IMR-90 (cell line): Measurements from ENCODE around the gene COL8A1. TPM values are rescaled to one million over a fixed set of nuclear protein-coding genes. Genes with fewer than 3 reads are reported as not detected.

ENCODE experiments used
- ATAC-seq: fragments of 200-7000 bp; cut with Tn5 transposase; 2 replicates; pipeline ENCODE4 v1.9.1; 2020; ENCODE audit warnings: low read depth, mild to moderate bottlenecking, moderate library complexity
- BruUV-seq: library from RNA; stranded (reverse); fragments of 400-500 nt; replicated peaks from 2 replicates; lab custom pipeline; 2021; lab: Mats Ljungman, UMichigan
- CTCF ChIA-PET: fragments of 300-600 bp; formaldehyde crosslinking; extraction: SDS; loops from one replicate; lab custom pipeline; 2021; ENCODE audit warnings: antibody characterized with exemption; lab: Yijun Ruan, JAX
- POLR2A ChIA-PET: fragments of 300-600 bp; sonication (Branson Sonifier 250); formaldehyde crosslinking; loops from one replicate; lab custom pipeline; 2022; ENCODE audit warnings: antibody characterized with exemption; ENCODE audit not compliant: unreplicated experiment; lab: Charles Lee
- DNase-seq: peaks from one replicate; pipeline ENCODE4 v3.0.0; 2013
- H2AFZ ChIP-seq: replicated peaks from 2 replicates; pipeline ENCODE3; 2013; ENCODE audit warnings: low read length, mild to moderate bottlenecking; ENCODE audit not compliant: poor library complexity
- H2AK5ac ChIP-seq: 2 replicates; pipeline ENCODE4 v1.6.1; 2013; ENCODE audit warnings: low read depth, low read length, inconsistent platforms
- H2AK9ac ChIP-seq: replicated peaks from 2 replicates; pipeline ENCODE3; 2013; ENCODE audit warnings: mild to moderate bottlenecking, low read depth, low read length, moderate library complexity; ENCODE audit not compliant: poor library complexity
- H2BK120ac ChIP-seq: 2 replicates; pipeline ENCODE4 v1.6.1; 2013; ENCODE audit warnings: low read depth, low read length, inconsistent platforms
- H2BK15ac ChIP-seq: 3 replicates; pipeline ENCODE4 v1.6.1; 2013; ENCODE audit warnings: low read depth, low read length, inconsistent platforms
- H2BK20ac ChIP-seq: 2 replicates; pipeline ENCODE4 v1.6.1; 2013; ENCODE audit warnings: low read depth, mild to moderate bottlenecking, inconsistent platforms, low read length, moderate library complexity
- H2BK5ac ChIP-seq: 2 replicates; pipeline ENCODE4 v1.6.1; 2013; ENCODE audit warnings: mild to moderate bottlenecking, low read depth, low read length, inconsistent platforms; ENCODE audit not compliant: poor library complexity, severe bottlenecking
- H3K14ac ChIP-seq: replicated peaks from 2 replicates; pipeline ENCODE4 v1.6.1; 2013; ENCODE audit warnings: low read depth, low read length, inconsistent platforms
- H3K18ac ChIP-seq: 2 replicates; pipeline ENCODE4 v1.6.1; 2013; ENCODE audit warnings: low read depth, low read length, control low read depth
- H3K23ac ChIP-seq: 2 replicates; pipeline ENCODE4 v1.6.1; 2013; ENCODE audit warnings: low read depth, low read length, inconsistent platforms
- H3K27ac ChIP-seq: 2 replicates; pipeline ENCODE4 v1.5.1; 2013; ENCODE audit warnings: mild to moderate bottlenecking, control low read depth, low read length; ENCODE audit not compliant: insufficient read depth
- H3K27me3 ChIP-seq: 2 replicates; pipeline ENCODE4 v1.6.1; 2013; ENCODE audit warnings: low read length; ENCODE audit not compliant: control insufficient read depth, insufficient read depth
- H3K36me3 ChIP-seq: 2 replicates; pipeline ENCODE4 v1.6.1; 2013; ENCODE audit warnings: low read length, mixed read lengths; ENCODE audit not compliant: control insufficient read depth, insufficient read depth
- H3K4ac ChIP-seq: 2 replicates; pipeline ENCODE4 v1.6.1; 2013; ENCODE audit warnings: low read depth, low read length, inconsistent platforms
- H3K4me1 ChIP-seq: 2 replicates; pipeline ENCODE4 v1.6.1; 2013; ENCODE audit warnings: low read length, mixed read lengths; ENCODE audit not compliant: control insufficient read depth, insufficient read depth
- H3K4me2 ChIP-seq: 2 replicates; pipeline ENCODE4 v1.6.1; 2013; ENCODE audit warnings: low read depth, mild to moderate bottlenecking, control low read depth, low read length, moderate library complexity
- H3K4me3 ChIP-seq: 2 replicates; pipeline ENCODE4 v1.5.1; 2013; ENCODE audit warnings: low read depth, mild to moderate bottlenecking, control low read depth, low read length, moderate library complexity; ENCODE audit not compliant: insufficient read depth
- H3K56ac ChIP-seq: 2 replicates; pipeline ENCODE4 v1.6.1; 2013; ENCODE audit warnings: low read length, inconsistent platforms; ENCODE audit not compliant: insufficient read depth; ENCODE audit errors: extremely low read depth
- H3K79me1 ChIP-seq, 2 experiments: 2 replicates each; pipeline ENCODE4 v1.6.1; 2013; ENCODE audit warnings: low read length in 2 of 2, inconsistent platforms in 1 of 2, low read depth in 1 of 2
- H3K9ac ChIP-seq: 2 replicates; pipeline ENCODE4 v1.6.1; 2013; ENCODE audit warnings: low read depth, low read length, control low read depth
- H3K9me1 ChIP-seq: 2 replicates; pipeline ENCODE4 v1.6.1; 2013; ENCODE audit warnings: low read length, inconsistent platforms; ENCODE audit not compliant: insufficient read depth
- H3K9me3 ChIP-seq: 2 replicates; pipeline ENCODE4 v1.6.1; 2013; ENCODE audit warnings: low read length; ENCODE audit not compliant: control insufficient read depth, insufficient read depth
- H4K20me1 ChIP-seq: 2 replicates; pipeline ENCODE4 v1.6.1; 2013; ENCODE audit warnings: low read length, inconsistent platforms; ENCODE audit not compliant: insufficient read depth
- H4K5ac ChIP-seq: 2 replicates; pipeline ENCODE4 v1.6.1; 2013; ENCODE audit warnings: mild to moderate bottlenecking, low read depth, low read length, control low read depth
- H4K8ac ChIP-seq, 2 experiments: 2 replicates each; pipeline ENCODE4 v1.6.1; 2013; ENCODE audit warnings: low read depth in 2 of 2, low read length in 2 of 2, control low read depth in 1 of 2, inconsistent platforms in 1 of 2
- H4K91ac ChIP-seq: 2 replicates; pipeline ENCODE4 v1.6.1; 2013; ENCODE audit warnings: low read depth, low read length, inconsistent platforms; ENCODE audit not compliant: insufficient read depth
- CEBPB ChIP-seq: IDR thresholded peaks from 2 replicates; pipeline ENCODE4 v1.6.1; 2012; ENCODE audit warnings: low read depth, low read length, improper control_type of control experiment
- CTCF ChIP-seq: conservative IDR thresholded peaks from 2 replicates; pipeline ENCODE4 v1.5.1; 2012; ENCODE audit warnings: mild to moderate bottlenecking, low read depth, low read length, improper control_type of control experiment
- FOS ChIP-seq: fragments of 150-350 bp; IDR thresholded peaks from 2 replicates; pipeline ENCODE4 v1.6.1; 2016; ENCODE audit warnings: low read depth, low read length
- MAFK ChIP-seq: IDR thresholded peaks from 2 replicates; pipeline ENCODE4 v1.6.1; 2012; ENCODE audit warnings: low read depth, low read length, improper control_type of control experiment
- NFE2L2 ChIP-seq: fragments of 150-350 bp; IDR thresholded peaks from 2 replicates; pipeline ENCODE4 v1.6.1; 2016; ENCODE audit warnings: low read depth, mild to moderate bottlenecking, low read length
- POLR2A ChIP-seq: IDR thresholded peaks from 2 replicates; pipeline ENCODE4 v1.6.1; 2012; ENCODE audit warnings: mild to moderate bottlenecking, low read depth, low read length
- RFX5 ChIP-seq: IDR thresholded peaks from 2 replicates; pipeline ENCODE4 v1.8.0; 2012; ENCODE audit warnings: low read depth, mild to moderate bottlenecking, low read length, moderate library complexity
- WGBS, 2 experiments: methylation state at CpG; one replicate each; pipeline versions ENCODE4 v1.1.5 to v1.1.7; 2013; ENCODE audit warnings: missing lambda C conversion rate in 2 of 2; ENCODE audit not compliant: insufficient read length in 1 of 2; ENCODE audit errors: extremely low coverage in 2 of 2; 5-methylcytosine and 5-hydroxymethylcytosine counted together
- dilution Hi-C: fragments of 300-500 bp; cut with HindIII; formaldehyde crosslinking; loops from one replicate; pipeline ENCODE4 v1.14.3; 2018; ENCODE audit warnings: low sequenced_read_pairs; ENCODE audit not compliant: unreplicated experiment
- in situ Hi-C: fragments of 300-500 bp; cut with MboI; formaldehyde crosslinking; loops from 3 replicates; pipeline ENCODE4 v1.14.3; 2019; ENCODE audit warnings: low sequenced_read_pairs, inconsistent platforms, mixed read lengths
- intact Hi-C: fragments of 100-400 bp; cut with micrococcal nuclease; formaldehyde crosslinking; loops from 2 replicates; pipeline ENCODE4 v1.10.0; 2022
- polyA plus RNA-seq, 3 experiments: library from polyadenylated mRNA; depleted of rRNA; stranded (reverse); fragments of >200 nt; gene quantifications; 2 replicates each; pipeline ENCODE4 v1.2.3, GENCODE V29; 2012; ENCODE audit warnings: low replicate concordance in 1 of 3
- total RNA-seq: library from RNA; depleted of rRNA; stranded (reverse); fragments of >200 nt; gene quantifications from 2 replicates; pipeline ENCODE4 v1.2.3, GENCODE V29; 2012

The COL8A1 gene
- total and polyA plus RNA-seq, 2 of the 4 experiments (the other 2 are of a cell fraction) = 119 to 151 TPM

- Histone ChIP-seq H3K4ac (no peak overlapping the region), H3K56ac (no peak overlapping the region), H2AK5ac (no peak overlapping the region), H2BK20ac (no peak overlapping the region), H3K4me2 (peak overlapping the region; percentile 73; the same call in 1 of the 2 replicates), H3K27me3 (no peaks in the 10 kb centered on the region), H3K9me1 (peaks cover 3% of the 10 kb centered on the region), H2BK120ac (no peak overlapping the region), H3K27ac (peak overlapping the region; percentile 33; the same call in 1 of the 2 replicates), H2AFZ (no peak overlapping the region), H3K23ac (no peak overlapping the region), H2AK9ac (no peak overlapping the region), H3K9ac (no peak overlapping the region), H2BK5ac (peak overlapping the region; percentile 37), H3K14ac (no peak overlapping the region), H4K91ac (no peak overlapping the region), H3K4me1 (peaks cover 2% of the 10 kb centered on the region; the same call in 1 of the 2 replicates), H3K18ac (peak overlapping the region; percentile 9; the same call in 1 of the 2 replicates), H3K36me3 (peaks cover under 1% of the 10 kb centered on the region; the same call in 1 of the 2 replicates), H4K5ac (0 out of 2 replicates have a peak overlapping the region, but pooled peaks have one; percentile 46), H2BK15ac (no peak overlapping the region), H3K9me3 (no peaks in the 10 kb centered on the region), H4K20me1 (no peaks in the 10 kb centered on the region; the same call in 1 of the 2 replicates), H3K79me1 (peaks cover 20 to 42% of the 10 kb centered on the region in 2 experiments; a peak in 3 of 4 replicates), H4K8ac (no peak overlapping the region), H3K4me3 (no peak overlapping the region)
- POLR2A ChIA-PET = no interaction called here
- no CpG with 5 or more reads among the region's 2 CpGs for whole genome bisulfite sequencing, 2 experiments
- TF ChIP-seq RFX5 (no peak), POLR2A (no peak), NFE2L2 (peak; percentile 69), CTCF (no peak), CEBPB (no peak), FOS (no peak), MAFK (peak; percentile 99)
- ATAC-seq = peak; percentile 46; the same call in 1 of the 2 replicates
- in situ Hi-C loops (no loop called here), dilution Hi-C loops (no loop called here), intact Hi-C loops (no loop called here)
- CTCF ChIA-PET = no interaction called here
- BruUV-seq = no TSS peak
- peak; percentile 83 for DNase-seq
Measured at GRCh38 chr3:99669879-99670555, 31.6 kb downstream of the COL8A1 start.
